Lung (tissue), 5 donors: ENCODE measurements around the gene KLHL25. TPM values are rescaled to one million over a fixed set of nuclear protein-coding genes. Genes with fewer than 3 reads are reported as not detected.

Experiments used
- polyA plus RNA-seq, 2 donors: library from polyadenylated mRNA; stranded (reverse); fragments of 200-250 nt; gene quantifications; one replicate each; pipeline ENCODE4 v1.2.1, GENCODE V29; 2013
- small RNA-seq: library from RNA; depleted of rRNA; stranded (forward); fragments of <200 nt; gene quantifications from one replicate; pipeline ENCODE3, GENCODE V24; 2014; ENCODE audit warnings: low replicate concordance
- total RNA-seq, 2 donors: library from RNA; depleted of rRNA in 1 of 2; stranded (reverse); fragments of >200 nt in 1 of 2; gene quantifications; one replicate each; pipeline ENCODE4 v1.2.1, GENCODE V29; 2014 to 2021
- donor health status: Bipolar disorder and iron deficiency.
- donor health status: healthy.
- donor health status: DM: yes; HTN: yes; CAD: no.

KLHL25 gene
- total and polyA plus RNA-seq, 4 donors, result 3.0 to 9.2 (median 7.1) TPM

Small RNAs within 50 kb of the gene (small RNA-seq; reads per million reads assigned to genes)
- gene AC021739.1 (not detected), gene MIR1276 (0.06 reads per million), gene MIR548AP (not detected), gene RNU6-231P (not detected)
